HK-2 (cell line): ENCODE measurements around the gene RPS6KA6.
"Not testable (repeated sequence)": the region's sequence is repeated elsewhere in the genome, so short reads cannot be mapped to it uniquely, and the experiment has no call there.

Source experiments
- DNase-seq: peaks from one replicate; pipeline ENCODE4 v3.0.0-alpha.2; 2018; ENCODE audit not compliant: unreplicated experiment

The RPS6KA6 gene

GRCh38 chrX:84162401-84162800, 25.6 kb downstream of the RPS6KA6 start:
- no peak for DNase-seq

DNA sequence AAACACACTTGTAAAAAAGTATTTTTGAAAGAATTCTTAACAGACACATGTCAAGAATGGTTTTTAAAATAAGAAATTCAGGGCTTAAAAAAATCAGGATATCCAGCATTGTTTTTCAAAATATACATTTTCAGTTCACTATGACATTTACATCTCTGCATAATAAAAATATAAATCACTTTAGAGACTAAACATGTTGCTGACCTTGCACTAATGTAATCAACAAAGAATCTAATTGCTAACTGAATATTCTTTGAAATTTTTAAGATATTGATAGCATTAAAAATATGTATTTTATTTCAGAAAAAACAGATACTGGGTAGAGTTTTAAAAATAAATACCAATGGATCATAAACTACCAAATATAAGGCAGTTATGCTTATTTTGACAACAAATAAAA, 26.4 kb downstream of the RPS6KA6 start:
- DNase-seq: no peak

DNA sequence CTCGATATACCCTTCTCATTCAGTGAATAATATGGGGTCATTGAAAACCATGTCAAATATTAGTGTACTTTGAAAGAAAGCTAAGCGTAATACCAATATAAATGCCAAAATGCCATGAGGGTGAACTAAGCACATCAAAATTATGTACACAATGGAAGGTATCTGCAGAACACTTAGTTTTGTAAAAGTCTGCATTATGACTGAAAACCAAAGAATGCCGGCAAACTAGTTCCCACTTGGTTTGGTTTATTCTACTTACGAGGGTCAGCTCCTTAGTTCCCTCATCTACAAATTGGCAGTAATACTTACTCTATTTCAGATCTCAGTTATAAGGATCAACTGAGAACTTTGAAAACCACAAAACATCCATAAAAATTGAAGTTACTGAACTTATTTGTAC, 27.3 kb downstream of the RPS6KA6 start:
- DNase-seq: no peak

- DNase-seq: no peak
These were observed 31.2 kb downstream of the RPS6KA6 start for GRCh38 chrX:84156821-84157220.

DNA sequence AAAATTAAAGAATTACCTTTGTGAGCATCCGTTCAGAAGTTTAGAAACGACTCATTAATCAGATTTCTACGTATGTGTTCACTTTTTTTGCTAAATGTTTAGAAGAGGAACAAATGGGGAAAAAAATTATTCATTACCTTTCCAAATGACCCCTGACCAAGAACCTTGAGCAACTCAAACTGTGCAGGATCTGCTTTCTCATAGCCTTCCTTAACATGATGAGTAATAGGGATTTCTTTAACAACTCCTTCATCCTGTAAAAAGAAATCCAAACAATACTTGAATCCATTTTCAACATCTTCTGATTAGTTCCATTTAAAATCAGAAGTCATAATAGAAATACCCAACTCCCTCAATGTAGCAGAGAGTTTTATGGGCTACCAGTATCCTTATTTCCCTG, 32.1 kb downstream of the RPS6KA6 start:
- no peak for DNase-seq

- no peak for DNase-seq
These were observed 34.5 kb downstream of the RPS6KA6 start for GRCh38 chrX:84153538-84153937.

GRCh38 chrX:84144991-84145390, 43.0 kb downstream of the RPS6KA6 start:
- no peak for DNase-seq

DNA sequence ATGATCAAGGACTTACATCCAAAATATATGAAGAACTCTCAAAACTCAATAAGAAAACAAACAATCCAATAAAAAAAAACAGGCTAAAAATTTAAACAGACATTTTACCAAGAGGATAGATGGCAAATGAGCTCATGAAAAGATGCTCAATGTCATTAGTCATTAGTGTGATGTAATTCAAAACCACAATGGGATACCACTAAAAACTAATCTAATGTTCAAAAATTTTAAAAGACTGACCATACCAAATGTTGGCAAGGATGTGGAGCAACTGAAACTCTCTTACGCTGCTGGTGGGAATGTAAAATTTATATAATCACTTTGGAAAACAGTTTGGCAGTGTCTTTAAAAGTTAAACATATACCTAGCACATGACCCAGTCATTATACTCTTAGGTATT, 43.7 kb downstream of the RPS6KA6 start:
- DNase-seq: no peak

GRCh38 chrX:84133023-84133422, 55.0 kb downstream of the RPS6KA6 start:
- no peak for DNase-seq

- no peak for DNase-seq
These were observed 64.4 kb downstream of the RPS6KA6 start for GRCh38 chrX:84123585-84123984.

DNA sequence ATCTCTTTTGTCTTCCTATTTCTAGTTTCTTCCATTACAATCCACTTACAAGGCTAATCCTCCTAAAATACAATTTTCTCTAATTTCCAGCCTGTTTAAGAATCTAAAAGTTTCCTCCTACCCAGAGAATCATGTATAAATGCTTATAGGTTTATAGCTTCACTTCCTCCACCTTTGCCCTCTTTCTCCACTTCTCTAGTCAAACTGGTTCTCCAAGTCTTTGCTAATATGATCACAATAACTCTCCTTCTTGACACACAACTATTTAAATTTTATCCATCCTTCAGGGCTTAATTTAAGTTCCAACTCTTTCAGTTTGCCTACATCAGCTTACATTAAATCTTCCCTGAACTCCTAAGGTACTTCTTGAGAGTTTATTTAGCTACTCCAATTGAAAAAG, 69.2 kb downstream of the RPS6KA6 start:
- no peak for DNase-seq

- DNase-seq: no peak
These were observed 69.7 kb downstream of the RPS6KA6 start for GRCh38 chrX:84118315-84118714.

- DNase-seq: no peak
These were observed 79.4 kb downstream of the RPS6KA6 start for GRCh38 chrX:84108584-84108983.

- no peak for DNase-seq
These were observed 88.9 kb downstream of the RPS6KA6 start for GRCh38 chrX:84099120-84099519.

DNA sequence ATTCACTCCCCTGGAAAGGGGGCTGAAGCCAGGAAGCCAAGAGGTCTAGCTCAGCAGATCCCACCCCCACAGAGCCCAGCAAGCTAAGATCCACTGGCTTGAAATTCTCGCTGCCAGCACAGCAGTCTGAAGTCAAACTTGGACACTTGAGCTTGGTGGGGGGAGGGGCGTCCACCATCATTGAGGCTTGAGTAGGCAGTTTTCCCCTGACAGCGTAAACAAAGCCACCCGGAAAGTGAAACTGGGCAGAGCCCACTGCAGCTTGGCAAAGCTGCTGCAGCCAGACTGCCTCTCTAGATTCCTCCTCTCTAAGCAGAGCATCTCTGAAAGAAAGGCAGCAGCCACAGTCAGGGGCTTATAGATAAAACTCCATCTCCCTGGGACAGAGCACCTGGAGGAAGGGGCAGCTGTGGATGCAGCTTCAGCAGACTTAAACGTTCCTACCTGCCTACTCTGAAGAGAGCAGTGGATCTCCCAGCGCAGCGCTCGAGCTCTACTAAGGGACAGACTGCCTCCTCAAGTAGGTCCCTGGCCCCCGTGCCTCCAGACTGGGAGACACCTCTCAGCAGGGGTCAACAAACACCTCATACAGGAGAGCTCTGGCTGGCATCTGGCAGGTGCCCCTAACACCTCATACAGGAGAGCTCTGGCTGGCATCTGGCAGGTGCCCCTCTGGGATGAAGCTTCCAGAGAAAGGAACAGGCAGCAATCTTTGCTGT, 108.4 kb downstream of the RPS6KA6 start:
- DNase-seq: not testable (repeated sequence)

- DNase-seq: no peak
These were observed 109.0 kb downstream of the RPS6KA6 start for GRCh38 chrX:84078991-84079390.

DNA sequence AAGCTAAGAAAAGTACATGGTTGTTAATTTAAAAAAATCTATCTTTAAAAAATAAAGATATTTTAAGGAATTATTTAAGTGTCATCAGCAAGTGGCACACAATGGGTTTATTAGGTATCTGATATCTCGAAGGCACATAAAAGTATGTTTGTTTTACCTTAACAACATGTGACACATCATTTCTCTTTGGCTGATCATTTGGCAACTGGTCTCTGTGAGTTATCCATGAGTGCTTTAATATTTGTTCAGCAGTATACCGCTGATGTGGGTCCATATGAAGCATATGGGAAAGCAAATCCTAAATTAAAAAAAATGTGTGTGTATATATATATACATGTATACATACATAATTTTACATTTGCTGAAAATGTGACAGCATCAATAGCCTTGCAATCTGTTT, 123.2 kb downstream of the RPS6KA6 start:
- no peak for DNase-seq

- no peak for DNase-seq
These were observed 123.8 kb downstream of the RPS6KA6 start for GRCh38 chrX:84064164-84064563.

GRCh38 chrX:84047339-84047738, 140.7 kb downstream of the RPS6KA6 start:
- no peak for DNase-seq

DNA sequence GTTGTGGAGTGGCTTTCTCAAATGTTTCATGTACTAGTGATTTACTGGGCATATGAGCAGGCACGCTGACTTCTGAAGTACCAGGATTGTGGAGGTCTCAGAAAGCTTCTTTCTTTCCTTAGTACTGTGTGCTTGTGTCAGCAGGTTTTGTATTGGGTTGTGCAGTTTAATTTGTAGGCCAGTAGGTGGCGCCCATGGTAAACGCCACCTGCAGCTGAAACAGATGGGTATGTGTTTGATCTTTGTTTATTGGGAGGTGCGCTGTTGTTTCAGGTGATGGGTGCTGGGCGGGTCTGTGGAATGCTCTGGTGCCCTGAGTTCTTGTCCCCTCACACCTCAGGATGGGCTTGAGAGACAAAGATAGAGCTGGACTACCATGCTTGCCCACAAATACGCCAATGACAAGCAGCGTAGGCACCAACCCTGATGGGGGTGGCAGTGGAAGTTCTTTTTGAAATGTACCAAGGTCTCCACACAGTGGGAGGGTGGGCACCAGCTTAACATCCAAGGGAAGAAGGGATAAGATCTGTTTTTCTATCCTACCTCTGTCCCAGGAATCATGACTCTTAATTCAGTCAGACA, 141.5 kb downstream of the RPS6KA6 start:
- peak; percentile 17 for DNase-seq

- peak; percentile 5 for DNase-seq
These were observed 143.9 kb downstream of the RPS6KA6 start for GRCh38 chrX:84044051-84044450.
